Mesenteric fat pad (tissue), 1 donor: ENCODE results near the gene NAIF1. TPM values are rescaled to one million over a fixed set of nuclear protein-coding genes. Genes with fewer than 3 reads are reported as not detected.
"Not testable (repeated sequence)": the region's sequence is repeated elsewhere in the genome, so short reads cannot be mapped to it uniquely, and the experiment has no call there.

Experiments
- DNase-seq: peaks from one replicate; pipeline ENCODE4 v3.0.0-alpha.2; 2020; ENCODE audit warnings: low spot score
- total RNA-seq: library from RNA; stranded (reverse); fragmentation: NEBNext Ultra II Directional; extraction: Animal tissue kit (Norgen Biotek cat#: 25700); gene quantifications from one replicate; pipeline ENCODE4 v1.2.1, GENCODE V29; 2021
- donor health status: DM: yes; HTN: yes; CAD: no.

The NAIF1 gene
- total RNA-seq, 1 donor from 2014 or later, result 5.7 TPM

- no peak for DNase-seq
These were observed 32.1 kb downstream of the NAIF1 start for GRCh38 chr9:128034821-128035652.

- no peak for DNase-seq
These were observed 33.5 kb downstream of the NAIF1 start for GRCh38 chr9:128033609-128034008.

- no peak for DNase-seq
These were observed 39.4 kb downstream of the NAIF1 start for GRCh38 chr9:128027705-128028104.

GRCh38 chr9:128026773-128027541, 40.2 kb downstream of the NAIF1 start:
- no peak for DNase-seq

GRCh38 chr9:128026255-128026772, 40.8 kb downstream of the NAIF1 start:
- DNase-seq, result no peak

- no peak for DNase-seq
These were observed 41.4 kb downstream of the NAIF1 start for GRCh38 chr9:128025736-128026135.

- DNase-seq, result no peak
These were observed 42.3 kb downstream of the NAIF1 start for GRCh38 chr9:128024761-128025308.

- DNase-seq, result not testable (repeated sequence)
These were observed 43.4 kb downstream of the NAIF1 start for GRCh38 chr9:128023671-128024070.

GRCh38 chr9:128022886-128023285, 44.2 kb downstream of the NAIF1 start:
- DNase-seq, result no peak

GRCh38 chr9:128021098-128021497, 46.0 kb downstream of the NAIF1 start:
- DNase-seq, result no peak

- DNase-seq, result no peak
These were observed 46.4 kb downstream of the NAIF1 start for GRCh38 chr9:128020692-128021091.

GRCh38 chr9:128015696-128016095, 51.4 kb downstream of the NAIF1 start:
- no peak for DNase-seq

Other genes with a start within 250 kb of the NAIF1 start
- gene ENG, start 212.7 kb downstream of the NAIF1 start, total RNA-seq, result 243 TPM
- gene AK1, start 189.6 kb downstream of the NAIF1 start, total RNA-seq, result 68.3 TPM
- 109 TPM for gene ST6GALNAC6, start 167.7 kb downstream of the NAIF1 start, total RNA-seq
- 40.0 TPM for gene ST6GALNAC4, start 150.3 kb downstream of the NAIF1 start, total RNA-seq
- gene PIP5KL1, start 136.5 kb downstream of the NAIF1 start, total RNA-seq, result 2.2 TPM
- gene DPM2, start 129.5 kb downstream of the NAIF1 start, total RNA-seq, result 20.9 TPM
- 12.8 TPM for gene EEIG1, start 86.3 kb downstream of the NAIF1 start, total RNA-seq
- gene SLC25A25, start 912 bp upstream of the NAIF1 start, total RNA-seq, result 89.5 TPM
- 59.5 TPM for gene PTGES2, start 60.4 kb upstream of the NAIF1 start, total RNA-seq
- gene LCN2, start 82.1 kb upstream of the NAIF1 start, total RNA-seq, result 0.64 TPM
- gene BBLN, start 92.9 kb upstream of the NAIF1 start, total RNA-seq, result 63.7 TPM
- gene CIZ1, start 124.3 kb upstream of the NAIF1 start, total RNA-seq, result 100.0 TPM
- gene DNM1, start 136.1 kb upstream of the NAIF1 start, total RNA-seq, result 24.1 TPM
- 130 TPM for gene GOLGA2, start 208.7 kb upstream of the NAIF1 start, total RNA-seq
- 16.0 TPM for gene SWI5, start 209.0 kb upstream of the NAIF1 start, total RNA-seq